A673 (cell line): ENCODE measurements around the gene TSEN15. TPM values are rescaled to one million over a fixed set of nuclear protein-coding genes. Genes with fewer than 3 reads are reported as not detected.

Experiments
- BruUV-seq: library from RNA; stranded (reverse); fragments of 400-500 nt; replicated peaks from 2 replicates; lab custom pipeline; 2021; lab: Mats Ljungman, UMichigan
- CTCF ChIA-PET: fragments of 300-600 bp; sonication (Branson Sonifier 250); formaldehyde crosslinking; loops from one replicate; lab custom pipeline; 2022; ENCODE audit warnings: antibody characterized with exemption; lab: Charles Lee
- POLR2A ChIA-PET: fragments of 300-600 bp; sonication (Branson Sonifier 250); formaldehyde crosslinking; loops from one replicate; lab custom pipeline; 2022; ENCODE audit warnings: antibody characterized with exemption; ENCODE audit not compliant: low non-redundant PET; lab: Charles Lee
- DNase-seq: peaks from one replicate; pipeline ENCODE4 v3.0.0-alpha.2; 2015; ENCODE audit warnings: low spot score
- H3K27ac ChIP-seq: fragments of 200-600 bp; sonication (generic); 2 replicates; pipeline ENCODE4 v1.5.1; 2016; ENCODE audit warnings: mixed run types, low read depth, mild to moderate bottlenecking, mixed read lengths, antibody characterized with exemption, low read length; ENCODE audit not compliant: poor library complexity, severe bottlenecking
- H3K27me3 ChIP-seq: fragments of 200-600 bp; sonication (generic); replicated peaks from 2 replicates; pipeline ENCODE4 v1.6.1; 2017; ENCODE audit warnings: mixed run types, low read depth, mild to moderate bottlenecking, mixed read lengths, antibody characterized with exemption, low read length; ENCODE audit not compliant: insufficient read depth, poor library complexity
- H3K36me3 ChIP-seq: fragments of 200-600 bp; sonication (generic); 2 replicates; pipeline ENCODE4 v1.6.1; 2016; ENCODE audit warnings: mixed run types, mild to moderate bottlenecking, mixed read lengths, antibody characterized with exemption, low read length; ENCODE audit not compliant: insufficient read depth, poor library complexity, severe bottlenecking
- H3K4me1 ChIP-seq: fragments of 200-600 bp; sonication (generic); 2 replicates; pipeline ENCODE4 v1.6.1; 2017; ENCODE audit warnings: mixed run types, mild to moderate bottlenecking, mixed read lengths, antibody characterized with exemption, low read length; ENCODE audit not compliant: insufficient read depth, poor library complexity, severe bottlenecking
- H3K4me3 ChIP-seq: fragments of 200-600 bp; sonication (generic); 2 replicates; pipeline ENCODE4 v1.5.1; 2016; ENCODE audit warnings: low read depth, mixed run types, mild to moderate bottlenecking, mixed read lengths, low read length; ENCODE audit not compliant: poor library complexity, severe bottlenecking
- H3K9me3 ChIP-seq: fragments of 200-600 bp; sonication (generic); 2 replicates; pipeline ENCODE4 v1.6.1; 2016; ENCODE audit warnings: mixed run types, low read depth, mild to moderate bottlenecking, mixed read lengths, antibody characterized with exemption, low read length; ENCODE audit not compliant: poor library complexity, severe bottlenecking
- CTCF ChIP-seq: fragments of 300-800, 200-600 bp; sonication (generic); conservative IDR thresholded peaks from 2 replicates; pipeline ENCODE4 v1.5.1; 2017; ENCODE audit warnings: low read depth, mild to moderate bottlenecking, antibody characterized with exemption, low read length, moderate library complexity, mixed read lengths
- EZH2 ChIP-seq: fragments of 200-600 bp; sonication (generic); IDR thresholded peaks from 2 replicates; pipeline ENCODE4 v1.6.1; 2017; ENCODE audit warnings: borderline replicate concordance, low read depth, mild to moderate bottlenecking, mixed read lengths, antibody characterized with exemption, low read length; ENCODE audit not compliant: poor library complexity, severe bottlenecking
- intact Hi-C: fragments of 100-400 bp; cut with micrococcal nuclease; formaldehyde crosslinking; loops from one replicate; pipeline ENCODE4 v1.10.0; 2022; ENCODE audit not compliant: unreplicated experiment
- total RNA-seq: library from RNA; stranded (reverse); gene quantifications from 2 replicates; pipeline ENCODE4 v1.2.3, GENCODE V29; 2021

The TSEN15 gene
- total RNA-seq, 1 experiment from 2014 or later, result 57.0 TPM

DNA sequence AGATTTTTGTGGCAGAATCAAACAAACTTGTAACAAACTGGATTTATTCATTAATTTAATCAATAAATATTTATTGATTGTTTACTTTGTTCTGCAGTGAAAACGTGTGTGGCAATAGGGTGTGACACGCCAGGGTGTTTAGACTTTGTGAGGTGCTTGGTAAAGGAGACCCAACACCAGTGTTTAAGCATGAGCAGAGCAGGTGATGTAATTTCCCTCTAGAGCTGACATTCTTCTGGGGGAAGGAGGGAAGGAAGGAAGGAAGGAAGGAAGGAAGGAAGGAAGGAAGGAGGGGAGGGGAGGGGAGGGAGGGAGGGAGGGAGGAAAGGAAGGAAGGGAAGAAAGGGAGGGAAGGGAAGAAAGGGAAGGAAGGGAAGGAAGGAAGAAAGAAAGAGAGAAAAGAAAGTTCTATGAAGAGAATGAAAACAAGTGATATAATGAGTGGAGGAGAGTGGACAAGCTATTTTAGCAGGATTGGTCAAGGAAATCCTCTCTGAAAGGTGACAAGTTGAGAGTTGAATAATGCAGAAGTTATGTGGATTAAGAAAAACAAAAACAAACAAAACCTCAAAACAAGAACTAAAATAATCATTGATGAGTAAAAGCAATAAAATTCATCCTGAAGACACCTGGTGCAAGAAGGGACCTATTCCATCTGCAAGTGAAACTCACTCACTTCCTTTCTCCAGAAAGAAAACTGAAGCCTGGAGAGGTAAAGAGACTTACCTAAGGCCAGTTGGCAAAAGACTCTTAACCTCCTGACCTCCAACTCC lies 60.8 kb downstream of the TSEN15 start:
- ChIA-PET POLR2A (no interaction called here), CTCF (no interaction called here)
- peak; percentile 60 for DNase-seq
- no peak for TF ChIP-seq CTCF
- no peak for TF ChIP-seq EZH2
- Histone ChIP-seq H3K4me1 (no peaks in the 10 kb centered on the region), H3K4me3 (no peak overlapping the region), H3K36me3 (no peaks in the 10 kb centered on the region), H3K9me3 (no peaks in the 10 kb centered on the region), H3K27ac (peak overlapping the region; percentile 25), H3K27me3 (no peaks in the 10 kb centered on the region)
- BruUV-seq, result TSS peak; percentile 51
- intact Hi-C loops, result no loop called here

DNA sequence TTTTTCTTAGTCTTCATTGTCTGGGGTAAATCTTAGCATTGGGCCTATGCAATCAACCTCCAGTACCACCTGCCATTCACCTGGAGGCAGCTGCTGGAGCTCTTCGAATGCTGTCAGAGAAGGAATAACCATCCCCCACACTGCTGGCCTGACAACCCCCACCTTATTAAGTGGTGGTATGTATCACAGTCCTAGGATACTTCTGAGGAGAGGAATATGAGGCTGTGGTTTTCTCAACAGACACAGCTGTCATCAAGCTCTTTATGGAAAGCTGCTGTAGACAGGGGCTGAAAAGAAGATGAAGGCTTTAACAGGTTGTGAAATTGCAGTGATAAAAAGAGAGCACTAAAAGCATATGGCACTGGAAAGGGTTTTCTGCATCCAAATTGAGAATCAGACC lies 61.7 kb downstream of the TSEN15 start:
- intact Hi-C loops, result no loop called here
- no peaks in the 10 kb centered on the region for H3K36me3 ChIP-seq
- DNase-seq, result no peak
- H3K4me1 ChIP-seq, result no peaks in the 10 kb centered on the region
- no TSS peak for BruUV-seq
- no peak overlapping the region for H3K27ac ChIP-seq
- no peaks in the 10 kb centered on the region for H3K9me3 ChIP-seq
- H3K4me3 ChIP-seq, result no peak overlapping the region
- H3K27me3 ChIP-seq, result no peaks in the 10 kb centered on the region
- TF ChIP-seq EZH2 (no peak), CTCF (no peak)
- ChIA-PET POLR2A (no interaction called here), CTCF (no interaction called here)

DNA sequence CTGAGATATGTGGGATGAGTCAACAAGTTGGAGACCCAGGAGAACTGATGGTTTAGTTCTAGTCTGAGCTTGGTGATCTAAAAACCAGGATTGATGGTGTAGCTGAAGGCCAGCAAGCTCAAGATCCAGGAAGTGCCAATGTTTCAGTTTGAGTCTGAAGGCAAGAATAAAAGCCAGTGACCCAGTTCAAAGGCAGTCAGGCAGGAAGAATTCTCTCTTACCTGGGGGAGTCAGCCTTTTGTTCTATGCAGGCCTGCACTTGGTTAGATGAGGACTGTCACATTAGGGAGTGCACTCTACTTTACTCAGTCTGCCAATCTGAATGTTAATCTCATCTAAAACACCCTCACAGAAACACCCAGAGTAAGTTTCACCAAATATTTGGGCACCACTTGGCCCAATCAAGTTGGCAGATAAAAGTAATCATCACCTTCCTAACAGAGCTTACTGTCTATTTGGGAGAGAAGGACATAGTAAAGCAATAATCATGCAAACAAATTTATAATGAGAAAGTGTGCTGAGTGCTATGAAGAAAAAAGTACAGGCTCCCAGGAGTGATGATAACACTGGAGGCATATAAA lies 63.4 kb downstream of the TSEN15 start:
- CTCF ChIA-PET, result no interaction called here
- TF ChIP-seq EZH2 (no peak), CTCF (no peak)
- Histone ChIP-seq H3K36me3 (no peaks in the 10 kb centered on the region), H3K27ac (no peak overlapping the region), H3K27me3 (no peaks in the 10 kb centered on the region), H3K4me3 (no peak overlapping the region), H3K9me3 (no peaks in the 10 kb centered on the region), H3K4me1 (no peaks in the 10 kb centered on the region)
- BruUV-seq, result no TSS peak
- intact Hi-C loops, result no loop called here
- POLR2A ChIA-PET, result no interaction called here
- no peak for DNase-seq
